Upper lobe of right lung (tissue), 1 donor: ENCODE results near the gene TEFM. TPM values are rescaled to one million over a fixed set of nuclear protein-coding genes. Genes with fewer than 3 reads are reported as not detected.
"Not testable (repeated sequence)": the region's sequence is repeated elsewhere in the genome, so short reads cannot be mapped to it uniquely, and the experiment has no call there.

Experiments used
- ATAC-seq: fragments of 200-7000 bp; cut with Tn5 transposase; one replicate; pipeline ENCODE4 v1.9.1; 2020; ENCODE audit warnings: mild to moderate bottlenecking, moderate library complexity
- DNase-seq: peaks from one replicate; pipeline ENCODE4 v3.0.0-alpha.2; 2020
- H3K27ac ChIP-seq: fragments of 200-600 bp; one replicate; pipeline ENCODE4 v1.8.0; 2022
- H3K27me3 ChIP-seq: fragments of 200-600 bp; one replicate; pipeline ENCODE4 v1.8.0; 2022; ENCODE audit warnings: mild to moderate bottlenecking
- H3K36me3 ChIP-seq: fragments of 200-600 bp; one replicate; pipeline ENCODE4 v1.8.0; 2022
- H3K4me1 ChIP-seq: fragments of 200-600 bp; one replicate; pipeline ENCODE4 v1.8.0; 2022
- H3K4me3 ChIP-seq: fragments of 200-600 bp; one replicate; pipeline ENCODE4 v1.8.0; 2022; ENCODE audit warnings: mild to moderate bottlenecking
- H3K9me3 ChIP-seq: fragments of 200-600 bp; one replicate; pipeline ENCODE4 v1.8.0; 2022
- CTCF ChIP-seq: fragments of 200-600 bp; IDR thresholded peaks from one replicate; pipeline ENCODE4 v1.8.0; 2022; ENCODE audit warnings: antibody characterized with exemption
- intact Hi-C: fragments of 100-400 bp; cut with DNase I; formaldehyde crosslinking; loops from one replicate; pipeline ENCODE4 v1.11.0; 2022
- total RNA-seq: library from RNA; stranded (reverse); fragmentation: NEBNext Ultra II Directional; extraction: Animal tissue kit (Norgen Biotek cat#: 25700); gene quantifications from one replicate; pipeline ENCODE4 v1.2.1, GENCODE V29; 2021
- donor health status: DM: no; HTN: yes; CAD: no; lungs with severe emphysema.

TEFM gene
- total RNA-seq, 1 donor from 2014 or later, result 14.7 TPM

GRCh38 chr17:30917050-30917449, 11.0 kb upstream of the TEFM start:
- no peak for TF ChIP-seq CTCF

GRCh38 chr17:30915833-30916611, 10.0 kb upstream of the TEFM start:
- Histone ChIP-seq H3K9me3 (no peaks in the 10 kb centered on the region), H3K36me3 (no peaks in the 10 kb centered on the region), H3K4me3 (no peak overlapping the region), H3K27ac (no peak overlapping the region), H3K27me3 (no peaks in the 10 kb centered on the region), H3K4me1 (no peaks in the 10 kb centered on the region)
- no peak for TF ChIP-seq CTCF
- intact Hi-C loops, result no loop called here
- DNase-seq (no peak), ATAC-seq (no peak)

More at GRCh38 chr17:30917050-30917449, 11.0 kb upstream of the TEFM start:
- no peaks in the 10 kb centered on the region for H3K4me1 ChIP-seq
- no peak for DNase-seq
- no peak overlapping the region for H3K27ac ChIP-seq
- H3K9me3 ChIP-seq, result no peaks in the 10 kb centered on the region
- no peak overlapping the region for H3K4me3 ChIP-seq
- intact Hi-C loops, result no loop called here
- no peak for ATAC-seq
- H3K36me3 ChIP-seq, result no peaks in the 10 kb centered on the region
- peaks cover 6% of the 10 kb centered on the region for H3K27me3 ChIP-seq

- no peaks in the 10 kb centered on the region for H3K4me1 ChIP-seq
- DNase-seq, result no peak
These were observed 7.9 kb upstream of the TEFM start for GRCh38 chr17:30913955-30914354.

GRCh38 chr17:30910151-30910550, 4.1 kb upstream of the TEFM start:
- ATAC-seq, H3K4me3 ChIP-seq: not testable (repeated sequence)
- DNase-seq, result peak; percentile 8

More at GRCh38 chr17:30913955-30914354, 7.9 kb upstream of the TEFM start:
- intact Hi-C loops, result no loop called here
- H3K27ac ChIP-seq, result no peak overlapping the region
- H3K36me3 ChIP-seq, result no peaks in the 10 kb centered on the region
- no peak for ATAC-seq
- H3K27me3 ChIP-seq, result no peaks in the 10 kb centered on the region
- no peaks in the 10 kb centered on the region for H3K9me3 ChIP-seq
- H3K4me3 ChIP-seq, result no peak overlapping the region
- no peak for TF ChIP-seq CTCF

GRCh38 chr17:30908717-30909420, 2.8 kb upstream of the TEFM start:
- no peak for DNase-seq
- Histone ChIP-seq H3K36me3 (peaks cover 3% of the 10 kb centered on the region), H3K4me1 (peaks cover 14% of the 10 kb centered on the region), H3K27me3 (no peaks in the 10 kb centered on the region), H3K27ac (no peak overlapping the region), H3K9me3 (no peaks in the 10 kb centered on the region), H3K4me3 (no peak overlapping the region)
- no peak for TF ChIP-seq CTCF
- intact Hi-C loops, result no loop called here
- no peak for ATAC-seq

More at GRCh38 chr17:30910151-30910550, 4.1 kb upstream of the TEFM start:
- H3K9me3 ChIP-seq, H3K27me3 ChIP-seq, H3K36me3 ChIP-seq, H3K27ac ChIP-seq, intact Hi-C loops: not testable (repeated sequence)
- peaks cover 12% of the 10 kb centered on the region for H3K4me1 ChIP-seq

- Histone ChIP-seq H3K4me3 (peak overlapping the region; percentile 84), H3K4me1 (peaks cover 14% of the 10 kb centered on the region), H3K27me3 (no peaks in the 10 kb centered on the region), H3K36me3 (peaks cover 26% of the 10 kb centered on the region), H3K27ac (peak overlapping the region; percentile 85), H3K9me3 (no peaks in the 10 kb centered on the region)
- intact Hi-C loops, result no loop called here
- DNase-seq (no peak), ATAC-seq (peak; percentile 61)
- no peak for TF ChIP-seq CTCF
These were observed 317 bp downstream of the TEFM start for GRCh38 chr17:30905742-30906100.
